Measurements from ENCODE around the gene SKIDA1. TPM values are rescaled to one million over a fixed set of nuclear protein-coding genes. Genes with fewer than 3 reads are reported as not detected.
A peak's percentile ranks its signal among the peaks of the same experiment; 100 is the strongest.

SKIDA1 gene
- total and polyA plus RNA-seq, 2 experiments from 2014 or later = 1.5 to 3.5 TPM

DNA sequence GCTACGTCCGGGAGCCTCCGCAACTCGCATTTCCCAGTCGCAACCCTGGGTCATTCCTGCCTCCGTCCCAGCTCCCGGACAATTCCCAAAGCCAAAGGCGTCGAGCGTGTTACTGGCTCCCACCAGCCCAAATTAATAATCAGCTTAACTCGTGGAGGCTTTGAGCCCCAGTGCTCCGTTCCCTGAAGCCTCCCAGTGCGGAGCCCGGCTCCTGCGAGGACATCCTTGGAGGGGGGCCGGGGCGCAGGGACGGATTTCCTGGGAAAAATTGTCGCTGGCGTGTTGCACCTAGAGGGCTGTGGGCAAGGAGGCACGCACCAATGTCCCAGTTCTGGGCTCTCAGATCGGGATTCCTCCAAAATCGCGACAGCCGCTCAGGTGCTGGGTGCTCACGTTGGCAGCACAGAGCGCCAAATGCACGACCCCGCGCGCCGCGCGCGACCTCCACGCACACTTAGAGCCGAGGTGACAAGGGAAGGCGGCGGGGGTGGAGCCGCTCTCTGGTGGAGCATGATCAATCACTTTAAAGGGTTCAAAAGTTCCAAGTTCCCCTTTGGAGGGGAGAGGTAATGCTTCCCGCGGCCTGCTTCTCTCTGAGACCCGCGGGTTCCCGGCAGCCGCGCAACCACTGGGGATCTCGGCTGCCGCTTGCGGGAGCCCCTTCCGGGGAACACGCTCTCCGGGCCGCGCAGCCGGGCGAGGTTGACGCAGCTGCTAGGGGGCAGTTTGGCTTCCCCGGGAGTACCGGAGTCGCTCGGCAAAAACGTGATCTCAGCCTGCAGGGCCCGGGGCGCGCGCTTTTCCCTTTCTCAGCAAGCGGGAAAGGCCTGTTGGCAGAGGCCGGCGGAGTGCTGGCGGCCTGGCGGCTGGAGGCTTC is 25.5 kb downstream of the SKIDA1 start:
- ATAC-seq (no peak; the same call in 1 of the 3 replicates), DNase-seq (ENCODE audit: low spot score) (peak; percentile 60)
- TF ChIP-seq NANOG (IDR thresholded peaks at IDR 0.05; ENCODE audit: borderline replicate concordance) (no peak), STAT1 (IDR thresholded peaks at IDR 0.05; ENCODE audit: unreplicated experiment) (no peak), EZH2 (IDR thresholded peaks at IDR 0.05; ENCODE audit: low read depth, unreplicated experiment) (peak; percentile 75), ZNF462 (CRISPR knock-in tag; IDR thresholded peaks at IDR 0.05) (no peak)
- Histone ChIP-seq H3K4me2 (peak overlapping the region; percentile 78), H3K79me2 (replicated peaks; ENCODE audit: insufficient read depth) (peaks cover 4% of the 10 kb centered on the region; the same call in 1 of the 2 replicates), H2AFZ (peak overlapping the region; percentile 83), H3K27ac (ENCODE audit: low read depth) (no peak overlapping the region), H3K27me3 (ENCODE audit: insufficient read depth) (peaks cover 78% of the 10 kb centered on the region), H3K4me1 (ENCODE audit: insufficient read depth) (peaks cover 65% of the 10 kb centered on the region), H3K9me2 (ENCODE audit: insufficient read depth) (no peaks in the 10 kb centered on the region), H4K20me1 (replicated peaks; ENCODE audit: insufficient read depth) (no peaks in the 10 kb centered on the region), H3F3A (replicated peaks; ENCODE audit: low read depth) (peaks cover 14% of the 10 kb centered on the region; the same call in 1 of the 2 replicates), H3K36me3 (ENCODE audit: insufficient read depth) (no peaks in the 10 kb centered on the region), H3K4me3 (peak overlapping the region; percentile 76)
- no peaks in the 10 kb centered on the region; the same call in 2 of the 3 replicates for H3K36me3 Mint-ChIP-seq (ENCODE audit: low read depth)
- H3K4me3 Mint-ChIP-seq = peak overlapping the region; percentile 63
- H3K4me1 Mint-ChIP-seq = peaks cover 69% of the 10 kb centered on the region
- peaks cover 45% of the 10 kb centered on the region for H3K27me3 Mint-ChIP-seq (ENCODE audit: insufficient read depth, low read depth, poor library complexity)
- no peaks in the 10 kb centered on the region for H3K9me3 Mint-ChIP-seq
- H3K27ac Mint-ChIP-seq = no peak overlapping the region
